DMS 273 (cell line): ENCODE data around the gene C20orf144.
A peak's percentile ranks its signal among the peaks of the same experiment; 100 is the strongest.

Source experiments
- DNase-seq: peaks from one replicate; lab custom pipeline; 2025; ENCODE audit not compliant: unreplicated experiment; lab: John Stamatoyannopoulos, UW

The C20orf144 gene

GRCh38 chr20:33664085-33664761, 2.1 kb downstream of the C20orf144 start:
- peak; percentile 63 for DNase-seq

DNA sequence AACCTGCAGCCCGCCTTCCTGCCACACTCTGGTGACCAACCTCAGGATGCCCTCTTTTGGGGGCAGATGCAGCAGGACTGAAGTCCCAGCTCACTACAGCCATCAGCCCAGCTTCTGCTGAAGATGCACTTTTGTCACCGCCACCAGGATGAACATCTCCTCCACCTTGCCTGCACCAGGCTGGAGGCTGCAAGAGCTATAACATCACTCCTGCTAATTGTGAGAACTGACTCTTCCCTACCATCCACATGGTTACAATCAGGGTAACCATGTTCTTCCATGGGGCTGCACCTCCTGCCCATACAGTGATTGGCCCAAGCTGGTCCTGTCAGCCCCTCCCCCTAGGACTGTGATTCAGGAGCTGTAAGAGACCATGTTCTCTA, 2.6 kb downstream of the C20orf144 start:
- peak; percentile 50 for DNase-seq

DNA sequence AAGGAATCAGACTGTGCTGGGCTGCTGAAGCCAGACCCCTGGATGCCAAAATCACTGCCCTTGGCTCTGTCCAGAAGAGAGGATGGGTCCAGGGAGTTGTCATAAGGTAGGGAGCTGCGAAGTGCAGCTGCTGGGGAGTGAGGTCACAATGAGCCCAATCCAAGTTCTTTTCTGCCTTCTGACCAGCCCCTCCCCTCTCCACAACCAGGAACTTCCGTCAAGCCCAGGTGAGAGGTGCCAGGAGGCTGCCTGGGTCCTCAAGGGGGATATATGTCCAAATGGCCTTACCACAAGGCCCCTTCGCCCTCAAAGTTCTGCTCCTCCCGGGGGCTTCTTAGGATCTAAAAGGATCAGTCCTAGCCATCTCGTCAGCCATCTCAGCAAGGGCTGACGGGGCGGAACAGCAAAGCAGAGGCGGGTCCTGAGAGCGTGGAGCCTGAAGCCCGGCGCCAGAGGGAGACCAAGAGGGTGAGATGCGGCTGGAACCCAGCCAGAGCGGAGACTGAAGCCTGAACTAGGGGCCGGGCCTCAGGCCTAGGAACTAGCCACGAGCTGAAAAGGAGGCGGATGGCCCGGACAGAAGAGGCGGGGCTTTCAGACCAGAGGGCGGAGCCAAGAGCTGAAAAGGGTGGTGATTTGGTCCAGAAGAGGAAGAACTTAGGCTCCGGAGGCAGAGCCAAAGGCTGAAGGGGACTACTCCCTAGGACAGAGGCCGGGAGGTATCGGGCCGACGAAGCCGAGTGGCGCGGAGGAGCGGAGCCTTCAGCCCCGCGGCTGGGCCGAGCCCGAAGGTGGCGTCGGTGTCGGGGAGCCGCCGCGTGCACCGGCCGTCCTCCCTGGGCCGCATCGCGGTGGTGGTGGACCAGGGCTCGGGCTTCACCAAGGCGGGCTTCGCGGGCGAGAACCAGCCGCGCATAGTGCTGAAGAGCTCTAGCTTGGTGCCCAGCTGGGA, 4.4 kb downstream of the C20orf144 start, which contains the start of gene ACTL10:
ACTL10 (plus strand) TSS at position 651 of the 952 bp plus-strand sequence. CDS start 555 bp downstream, outside the sequence.
- DNase-seq, result peak; percentile 44

- DNase-seq, result no peak
Measured at GRCh38 chr20:33667245-33667675, 5.1 kb downstream of the C20orf144 start.

- DNase-seq, result peak; percentile 44
Measured at GRCh38 chr20:33667676-33668465, 5.7 kb downstream of the C20orf144 start.

DNA sequence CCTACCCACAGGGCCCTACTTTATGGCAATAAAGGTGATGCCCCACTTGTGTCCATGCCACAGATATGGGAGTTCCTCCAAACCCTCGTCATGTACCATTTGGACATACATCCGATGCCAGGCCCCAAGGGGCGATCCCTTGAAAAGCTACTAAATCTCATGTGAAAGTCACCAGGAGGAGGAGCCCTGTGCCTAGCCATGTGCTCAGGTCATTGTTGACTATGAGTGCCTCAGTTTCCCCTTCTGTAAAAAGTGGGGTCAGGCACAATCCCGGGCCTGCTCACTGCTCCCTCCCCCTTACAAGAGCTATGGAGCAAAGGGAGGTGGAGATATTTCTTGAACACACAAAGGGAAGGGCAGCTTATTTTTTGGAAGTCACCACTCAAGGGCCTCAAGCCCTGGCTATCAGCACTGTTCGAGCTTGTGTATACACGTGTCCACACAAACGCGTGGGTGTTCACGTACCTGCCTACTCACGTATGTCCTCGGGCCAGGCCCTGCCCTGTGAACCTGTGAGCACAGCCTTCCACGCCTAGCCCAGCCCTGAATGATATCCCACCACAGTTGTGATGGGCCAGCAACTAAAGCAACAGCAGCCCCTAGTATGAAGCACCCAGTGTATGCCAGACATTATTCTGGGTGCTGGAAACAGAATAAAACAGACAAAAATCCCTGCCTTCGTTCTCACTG, 6.5 kb downstream of the C20orf144 start:
- no peak for DNase-seq

GRCh38 chr20:33669224-33669623, 7.1 kb downstream of the C20orf144 start:
- DNase-seq, result no peak

- DNase-seq, result no peak
Measured at GRCh38 chr20:33669873-33670640, 7.9 kb downstream of the C20orf144 start.

- no peak for DNase-seq
Measured at GRCh38 chr20:33670715-33671499, 8.8 kb downstream of the C20orf144 start.

- no peak for DNase-seq
Measured at GRCh38 chr20:33671573-33672288, 9.6 kb downstream of the C20orf144 start.

- DNase-seq, result peak; percentile 85
Measured at GRCh38 chr20:33672426-33673113, 10.4 kb downstream of the C20orf144 start.

- no peak for DNase-seq
Measured at GRCh38 chr20:33673114-33673409, 10.9 kb downstream of the C20orf144 start.

DNA sequence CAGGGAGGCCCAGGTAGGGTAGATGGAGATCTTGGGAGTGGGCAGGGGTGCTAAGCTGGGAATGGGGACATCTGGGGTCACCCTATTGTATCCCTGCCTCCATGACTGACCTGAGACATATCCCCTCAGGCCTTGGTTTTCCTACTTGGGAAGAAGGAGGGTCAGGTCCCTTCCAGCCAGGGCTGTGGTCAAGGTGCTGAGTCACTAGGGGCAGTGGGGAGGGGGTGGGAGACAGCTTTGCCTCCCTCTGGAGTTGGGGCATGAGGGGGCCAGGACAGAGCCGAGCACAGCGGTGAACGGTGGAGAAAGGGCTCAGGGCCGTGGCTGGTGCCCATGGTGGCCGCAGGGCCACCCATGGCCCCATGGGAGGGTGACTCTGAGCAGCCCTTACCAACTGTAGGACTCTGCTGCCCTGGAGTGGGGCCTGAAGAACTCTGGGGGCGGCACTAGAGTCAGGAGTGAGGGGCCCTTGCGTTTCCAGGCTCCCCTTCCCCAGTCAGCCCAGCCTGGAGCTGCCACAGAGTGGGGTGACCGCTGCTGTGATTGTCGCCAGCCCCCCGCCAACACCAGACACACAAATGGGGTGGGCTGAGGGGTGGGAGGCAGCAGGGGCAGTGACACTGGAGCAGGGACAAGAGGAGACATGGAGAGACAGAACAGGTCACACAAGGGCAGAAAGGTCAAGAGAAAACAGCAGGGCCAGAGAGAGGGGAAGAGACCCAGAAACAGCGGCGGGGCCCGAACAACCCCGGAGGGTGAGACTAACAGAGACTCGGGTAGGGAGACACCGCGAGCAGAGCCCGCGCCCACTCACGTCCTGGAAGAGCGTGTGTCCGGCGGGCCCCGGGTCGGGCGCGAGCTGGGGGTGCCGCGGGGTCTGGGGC, 11.5 kb downstream of the C20orf144 start:
- DNase-seq, result no peak

- peak; percentile 93 for DNase-seq
Measured at GRCh38 chr20:33674294-33675135, 12.4 kb downstream of the C20orf144 start, which contains the start of gene NECAB3. Gene NECAB3, minus strand, starts transcription at chr20:33674428. Its CDS starts 76 bp downstream, at chr20:33674352.

- peak; percentile 75 for DNase-seq
Measured at GRCh38 chr20:33675136-33675959, 13.2 kb downstream of the C20orf144 start.
